ENCODE measurements around the gene ATF7. TPM values are rescaled to one million over a fixed set of nuclear protein-coding genes. Genes with fewer than 3 reads are reported as not detected.

Gene ATF7
- total and polyA plus RNA-seq, 2 of the 13 experiments (the other 11 are each of a cell fraction or from before 2014, with no cell fraction given), result 9.6 to 16.2 TPM

- TF ChIP-seq NFIB (CRISPR knock-in tag; IDR thresholded peaks at IDR 0.05; ENCODE audit: borderline replicate concordance) (0 out of 2 replicates have a peak, but pooled peaks have one; percentile 13), ZFP41 (CRISPR knock-in tag; IDR thresholded peaks at IDR 0.05; ENCODE audit: borderline replicate concordance) (no peak), ZNF431 (CRISPR knock-in tag; IDR thresholded peaks at IDR 0.05; ENCODE audit: borderline replicate concordance, low read depth) (peak; percentile 33; the same call in 1 of the 2 replicates), ZNF138 (CRISPR knock-in tag; IDR thresholded peaks at IDR 0.05; ENCODE audit: low read depth) (no peak), ZNF20 (CRISPR knock-in tag; IDR thresholded peaks at IDR 0.05) (no peak), NONO (IDR thresholded peaks at IDR 0.05) (no peak), NONO (CRISPR knock-in tag; conservative IDR thresholded peaks at IDR 0.05) (0 out of 2 replicates have a peak, but pooled peaks have one; percentile 43), ZNF616 (CRISPR knock-in tag; IDR thresholded peaks at IDR 0.05; ENCODE audit: low read depth) (0 out of 2 replicates have a peak, but pooled peaks have one; percentile 9), SNAPC4 (CRISPR knock-in tag; IDR thresholded peaks at IDR 0.05) (no peak), ZNF510 (CRISPR knock-in tag; IDR thresholded peaks at IDR 0.05; ENCODE audit: low read depth) (no peak), ZSCAN21 (CRISPR knock-in tag; IDR thresholded peaks at IDR 0.05; ENCODE audit: borderline replicate concordance) (no peak; the same call in 1 of the 2 replicates), ZNF891 (CRISPR knock-in tag; IDR thresholded peaks at IDR 0.05) (no peak; the same call in 1 of the 2 replicates), ZSCAN31 (CRISPR knock-in tag; IDR thresholded peaks at IDR 0.05; ENCODE audit: low read depth) (no peak), ZNF124 (CRISPR knock-in tag; IDR thresholded peaks at IDR 0.05) (0 out of 2 replicates have a peak, but pooled peaks have one; percentile 8), POLR2G (IDR thresholded peaks at IDR 0.05; ENCODE audit: low read depth, low read length) (0 out of 2 replicates have a peak, but pooled peaks have one; percentile 13), ZNF430 (CRISPR knock-in tag; IDR thresholded peaks at IDR 0.05) (no peak), KDM5A (IDR thresholded peaks at IDR 0.05; ENCODE audit: borderline replicate concordance, low read length) (peak; percentile 30; the same call in 1 of the 2 replicates), SP140L (CRISPR knock-in tag; IDR thresholded peaks at IDR 0.05; ENCODE audit: borderline replicate concordance) (no peak), IRF2 (CRISPR knock-in tag; IDR thresholded peaks at IDR 0.05) (no peak; the same call in 1 of the 2 replicates), ZNF468 (CRISPR knock-in tag; IDR thresholded peaks at IDR 0.05) (0 out of 2 replicates have a peak, but pooled peaks have one; percentile 61), TCF7L2 (IDR thresholded peaks at IDR 0.05; ENCODE audit: low read depth, low read length) (no peak), ZNF253 (CRISPR knock-in tag; IDR thresholded peaks at IDR 0.05; ENCODE audit: borderline replicate concordance) (peak; percentile 45; the same call in 1 of the 2 replicates), GATAD1 (CRISPR knock-in tag; IDR thresholded peaks at IDR 0.05) (no peak), FOXC1 (CRISPR knock-in tag; IDR thresholded peaks at IDR 0.05; ENCODE audit: borderline replicate concordance) (peak; percentile 11; the same call in 1 of the 2 replicates), RORA (CRISPR knock-in tag; IDR thresholded peaks at IDR 0.05) (no peak)
- TF ChIP-seq, protein P1, sequence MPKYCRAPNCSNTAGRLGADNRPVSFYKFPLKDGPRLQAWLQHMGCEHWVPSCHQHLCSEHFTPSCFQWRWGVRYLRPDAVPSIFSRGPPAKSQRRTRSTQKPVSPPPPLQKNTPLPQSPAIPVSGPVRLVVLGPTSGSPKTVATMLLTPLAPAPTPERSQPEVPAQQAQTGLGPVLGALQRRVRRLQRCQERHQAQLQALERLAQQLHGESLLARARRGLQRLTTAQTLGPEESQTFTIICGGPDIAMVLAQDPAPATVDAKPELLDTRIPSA (CRISPR knock-in tag; IDR thresholded peaks at IDR 0.05; ENCODE audit: borderline replicate concordance), result no peak
Measured at GRCh38 chr12:53501615-53502181, 124.5 kb downstream of the ATF7 start (continued).

Measured in HepG2 (cell line).